Activated CD4-positive, alpha-beta T cell treated with anti-CD3 and anti-CD28 coated beads, Interleukin-10, Interleukin-2, amounts not matched to agents 100 ng/mL and 50 ng/mL, durations not matched to agents 16 hours and 8 hours (primary cell): ENCODE results near the gene C2orf72.

ENCODE experiments used
- DNase-seq: peaks from one replicate; pipeline ENCODE4 v3.0.0-alpha.2; 2020

The C2orf72 gene

GRCh38 chr2:231088754-231089153 lies 51.4 kb downstream of the C2orf72 start:
- DNase-seq, result no peak

- DNase-seq, result no peak
Observed at GRCh38 chr2:231093933-231094332, 56.6 kb downstream of the C2orf72 start.

GRCh38 chr2:231094736-231095346 lies 57.5 kb downstream of the C2orf72 start:
- no peak for DNase-seq
